Loucy (cell line): ENCODE measurements around the gene RANBP9.

ENCODE experiments used
- H2AFZ ChIP-seq: fragments of 200-600 bp; sonication (generic); 2 replicates; pipeline ENCODE4 v1.6.0; 2016; ENCODE audit warnings: antibody characterized with exemption, mild to moderate bottlenecking, low read length, moderate library complexity
- H3F3A ChIP-seq: fragments of 200-600 bp; 2 replicates; pipeline ENCODE4 v1.6.0; 2016; ENCODE audit warnings: antibody characterized with exemption, low read depth, mild to moderate bottlenecking
- H3K27me3 ChIP-seq: fragments of 200-600 bp; sonication (generic); 2 replicates; pipeline ENCODE4 v1.6.1; 2014; ENCODE audit warnings: low read length, mild to moderate bottlenecking; ENCODE audit not compliant: insufficient read depth, poor library complexity, severe bottlenecking
- H3K36me3 ChIP-seq: fragments of 200-600 bp; sonication (generic); 2 replicates; pipeline ENCODE4 v1.6.1; 2016; ENCODE audit warnings: low read length; ENCODE audit not compliant: insufficient read depth
- H3K4me1 ChIP-seq: fragments of 200-600 bp; sonication (generic); 2 replicates; pipeline ENCODE4 v1.5.1; 2014; ENCODE audit warnings: low read length, mild to moderate bottlenecking; ENCODE audit not compliant: insufficient read depth, poor library complexity, severe bottlenecking
- H3K4me2 ChIP-seq: fragments of 200-600 bp; sonication (generic); 2 replicates; pipeline ENCODE4 v1.6.0; 2014; ENCODE audit warnings: antibody characterized with exemption, low read length, low read depth, mild to moderate bottlenecking; ENCODE audit not compliant: poor library complexity, severe bottlenecking
- H3K4me3 ChIP-seq: fragments of 200-600 bp; sonication (generic); 2 replicates; pipeline ENCODE4 v1.5.1; 2014; ENCODE audit warnings: low read length, mild to moderate bottlenecking, mixed read lengths; ENCODE audit not compliant: poor library complexity, severe bottlenecking
- H3K79me2 ChIP-seq: fragments of 200-600 bp; sonication (generic); 2 replicates; pipeline ENCODE4 v1.6.1; 2014; ENCODE audit warnings: low read length; ENCODE audit not compliant: insufficient read depth
- H3K9ac ChIP-seq: fragments of 200-600 bp; sonication (generic); 2 replicates; pipeline ENCODE4 v1.6.0; 2014; ENCODE audit warnings: mild to moderate bottlenecking, low read depth, low read length, moderate library complexity; ENCODE audit not compliant: poor library complexity, severe bottlenecking
- H3K9me2 ChIP-seq: fragments of 200-600 bp; sonication (generic); replicated peaks from 2 replicates; pipeline ENCODE4 v1.6.1; 2016; ENCODE audit warnings: low read depth, low read length, mixed read lengths
- H3K9me3 ChIP-seq: fragments of 200-600 bp; sonication (generic); 2 replicates; pipeline ENCODE4 v1.6.1; 2014; ENCODE audit warnings: mild to moderate bottlenecking, antibody characterized with exemption, low read length, low read depth; ENCODE audit not compliant: insufficient read depth
- H4K20me1 ChIP-seq: fragments of 200-600 bp; sonication (generic); 2 replicates; pipeline ENCODE4 v1.6.0; 2014; ENCODE audit warnings: antibody characterized with exemption, low read length, mild to moderate bottlenecking; ENCODE audit not compliant: insufficient read depth, poor library complexity, severe bottlenecking
- EZH2phosphoT487 ChIP-seq: fragments of 200-600 bp; IDR thresholded peaks from 2 replicates; pipeline ENCODE4 v1.6.1; 2018; ENCODE audit warnings: antibody characterized with exemption, mild to moderate bottlenecking, moderate library complexity, borderline replicate concordance
- TF ChIP-seq, protein P1 (sequence below): fragments of 200-600 bp; sonication (generic); conservative IDR thresholded peaks from 2 replicates; pipeline ENCODE4 v1.5.1; 2014; ENCODE audit warnings: mild to moderate bottlenecking, antibody characterized with exemption, low read length

Gene RANBP9

GRCh38 chr6:13715444-13715883 is 3.8 kb upstream of the RANBP9 start:
- H2AFZ ChIP-seq: no peak overlapping the region
- H3F3A ChIP-seq: 0 out of 2 replicates have a peak, but pooled peaks cover 3% of the 10 kb centered on the region
- no peaks in the 10 kb centered on the region for H3K9me3 ChIP-seq
- H3K4me1 ChIP-seq: peaks cover 11% of the 10 kb centered on the region
- no peak overlapping the region for H3K4me3 ChIP-seq
- H3K4me2 ChIP-seq: no peak overlapping the region
- H3K36me3 ChIP-seq: no peaks in the 10 kb centered on the region
- H3K79me2 ChIP-seq: peaks cover 5% of the 10 kb centered on the region
- peaks cover 4% of the 10 kb centered on the region for H4K20me1 ChIP-seq
- no peaks in the 10 kb centered on the region for H3K27me3 ChIP-seq
- no peaks in the 10 kb centered on the region for H3K9me2 ChIP-seq
- no peak for TF ChIP-seq EZH2phosphoT487
- TF ChIP-seq, protein P1, sequence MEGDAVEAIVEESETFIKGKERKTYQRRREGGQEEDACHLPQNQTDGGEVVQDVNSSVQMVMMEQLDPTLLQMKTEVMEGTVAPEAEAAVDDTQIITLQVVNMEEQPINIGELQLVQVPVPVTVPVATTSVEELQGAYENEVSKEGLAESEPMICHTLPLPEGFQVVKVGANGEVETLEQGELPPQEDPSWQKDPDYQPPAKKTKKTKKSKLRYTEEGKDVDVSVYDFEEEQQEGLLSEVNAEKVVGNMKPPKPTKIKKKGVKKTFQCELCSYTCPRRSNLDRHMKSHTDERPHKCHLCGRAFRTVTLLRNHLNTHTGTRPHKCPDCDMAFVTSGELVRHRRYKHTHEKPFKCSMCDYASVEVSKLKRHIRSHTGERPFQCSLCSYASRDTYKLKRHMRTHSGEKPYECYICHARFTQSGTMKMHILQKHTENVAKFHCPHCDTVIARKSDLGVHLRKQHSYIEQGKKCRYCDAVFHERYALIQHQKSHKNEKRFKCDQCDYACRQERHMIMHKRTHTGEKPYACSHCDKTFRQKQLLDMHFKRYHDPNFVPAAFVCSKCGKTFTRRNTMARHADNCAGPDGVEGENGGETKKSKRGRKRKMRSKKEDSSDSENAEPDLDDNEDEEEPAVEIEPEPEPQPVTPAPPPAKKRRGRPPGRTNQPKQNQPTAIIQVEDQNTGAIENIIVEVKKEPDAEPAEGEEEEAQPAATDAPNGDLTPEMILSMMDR: no peak
- H3K9ac ChIP-seq: no peak overlapping the region

- peak overlapping the region; percentile 89 for H3K4me3 ChIP-seq
- H2AFZ ChIP-seq: peak overlapping the region; percentile 92
- no peaks in the 10 kb centered on the region for H3K9me2 ChIP-seq
- no peaks in the 10 kb centered on the region for H3K36me3 ChIP-seq
- H3K4me2 ChIP-seq: peak overlapping the region; percentile 78
- TF ChIP-seq, protein P1: no peak
- no peak for TF ChIP-seq EZH2phosphoT487
- H3K9ac ChIP-seq: peak overlapping the region; percentile 86
- no peaks in the 10 kb centered on the region for H3K27me3 ChIP-seq
- no peaks in the 10 kb centered on the region for H3K9me3 ChIP-seq
- H4K20me1 ChIP-seq: peaks cover 33% of the 10 kb centered on the region
- H3K79me2 ChIP-seq: peaks cover 34% of the 10 kb centered on the region
- H3K4me1 ChIP-seq: peaks cover 35% of the 10 kb centered on the region
- H3F3A ChIP-seq: 0 out of 2 replicates have a peak, but pooled peaks cover 3% of the 10 kb centered on the region
Measured at GRCh38 chr6:13712599-13712898, 914 bp upstream of the RANBP9 start.

DNA sequence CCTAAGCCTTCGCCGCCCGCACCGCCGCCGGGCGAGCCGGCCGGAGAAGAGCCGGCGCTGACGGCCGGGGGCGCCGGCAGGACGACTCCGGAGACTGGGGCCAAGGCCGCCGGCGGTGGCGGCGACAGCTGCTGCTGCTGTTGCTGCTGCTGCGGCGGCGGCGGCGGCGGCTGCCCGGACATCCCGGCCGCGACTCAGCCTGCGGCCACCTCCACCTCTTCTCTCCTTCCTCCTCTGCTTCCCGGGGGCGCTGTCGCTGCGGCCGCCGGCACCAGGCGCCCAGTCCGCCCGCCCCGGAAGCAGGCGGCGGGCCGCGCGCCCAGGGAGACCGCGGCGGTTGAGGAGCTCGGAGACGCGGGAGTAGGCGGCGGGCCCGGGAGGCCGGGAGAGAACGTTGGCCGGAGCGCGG is 307 bp downstream of the RANBP9 start:
- peaks cover 40% of the 10 kb centered on the region for H4K20me1 ChIP-seq
- no peak overlapping the region for H3K9ac ChIP-seq
- no peaks in the 10 kb centered on the region for H3K9me2 ChIP-seq
- H3K9me3 ChIP-seq: no peaks in the 10 kb centered on the region
- H3K27me3 ChIP-seq: no peaks in the 10 kb centered on the region
- no peaks in the 10 kb centered on the region for H3K36me3 ChIP-seq
- peaks cover 41% of the 10 kb centered on the region for H3K4me1 ChIP-seq
- no peak for TF ChIP-seq EZH2phosphoT487
- TF ChIP-seq, protein P1: no peak
- H3K4me2 ChIP-seq: no peak overlapping the region
- H2AFZ ChIP-seq: no peak overlapping the region
- H3K79me2 ChIP-seq: peaks cover 47% of the 10 kb centered on the region
- H3F3A ChIP-seq: 0 out of 2 replicates have a peak, but pooled peaks cover 3% of the 10 kb centered on the region
- H3K4me3 ChIP-seq: peak overlapping the region; percentile 69
